ENCODE data around the gene FAM170A.

Gene FAM170A, protein sequence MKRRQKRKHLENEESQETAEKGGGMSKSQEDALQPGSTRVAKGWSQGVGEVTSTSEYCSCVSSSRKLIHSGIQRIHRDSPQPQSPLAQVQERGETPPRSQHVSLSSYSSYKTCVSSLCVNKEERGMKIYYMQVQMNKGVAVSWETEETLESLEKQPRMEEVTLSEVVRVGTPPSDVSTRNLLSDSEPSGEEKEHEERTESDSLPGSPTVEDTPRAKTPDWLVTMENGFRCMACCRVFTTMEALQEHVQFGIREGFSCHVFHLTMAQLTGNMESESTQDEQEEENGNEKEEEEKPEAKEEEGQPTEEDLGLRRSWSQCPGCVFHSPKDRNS

GRCh38 chr5:119629339-119629738, at the start of gene FAM170A:
Gene FAM170A, plus strand, starts transcription at chr5:119629558. Its CDS starts 211 bp downstream, at chr5:119629769.
- no peak for DNase-seq

DNA sequence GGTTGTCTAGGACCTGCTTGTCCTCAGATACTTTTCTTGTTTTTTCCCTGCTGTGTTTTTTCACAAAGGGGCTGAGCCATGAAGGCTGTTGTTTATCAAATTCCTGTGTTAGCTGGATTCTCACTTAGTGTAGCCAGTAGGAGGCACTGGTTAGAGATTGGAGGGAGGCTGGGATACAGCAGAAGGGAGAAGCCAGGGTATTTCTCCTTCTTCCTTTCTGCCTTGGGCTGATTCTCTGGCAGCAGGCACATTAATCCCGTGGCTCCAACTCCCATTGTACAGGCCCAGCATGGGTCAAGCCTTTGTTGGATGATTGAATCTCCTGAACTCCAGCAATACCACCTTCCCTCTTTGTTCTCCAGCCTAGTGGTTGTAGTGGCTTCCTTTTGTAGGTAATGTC, 46.4 kb upstream of the FAM170A start:
- DNase-seq, result no peak

DNA sequence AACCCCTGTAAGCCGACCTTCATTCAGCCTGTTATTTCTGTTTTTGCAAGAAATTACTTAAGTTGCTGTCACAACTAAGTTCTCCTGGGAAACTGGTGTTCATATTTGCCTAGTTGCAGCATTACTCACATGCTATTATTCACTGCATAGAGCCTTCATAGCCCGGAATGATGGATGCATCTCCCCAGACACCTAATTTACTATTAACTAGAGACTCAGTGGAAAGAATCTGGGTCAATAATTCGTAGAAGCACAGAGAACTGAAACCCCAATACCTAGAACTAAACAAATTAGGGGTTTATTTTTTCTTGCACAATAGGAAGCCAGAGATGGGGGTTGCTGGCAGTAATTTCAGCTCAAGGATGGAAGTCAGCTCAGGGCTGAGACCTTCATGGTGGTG, 45.7 kb upstream of the FAM170A start:
- DNase-seq, result no peak

GRCh38 chr5:119596046-119596445, 33.3 kb upstream of the FAM170A start:
- no peak for DNase-seq

DNA sequence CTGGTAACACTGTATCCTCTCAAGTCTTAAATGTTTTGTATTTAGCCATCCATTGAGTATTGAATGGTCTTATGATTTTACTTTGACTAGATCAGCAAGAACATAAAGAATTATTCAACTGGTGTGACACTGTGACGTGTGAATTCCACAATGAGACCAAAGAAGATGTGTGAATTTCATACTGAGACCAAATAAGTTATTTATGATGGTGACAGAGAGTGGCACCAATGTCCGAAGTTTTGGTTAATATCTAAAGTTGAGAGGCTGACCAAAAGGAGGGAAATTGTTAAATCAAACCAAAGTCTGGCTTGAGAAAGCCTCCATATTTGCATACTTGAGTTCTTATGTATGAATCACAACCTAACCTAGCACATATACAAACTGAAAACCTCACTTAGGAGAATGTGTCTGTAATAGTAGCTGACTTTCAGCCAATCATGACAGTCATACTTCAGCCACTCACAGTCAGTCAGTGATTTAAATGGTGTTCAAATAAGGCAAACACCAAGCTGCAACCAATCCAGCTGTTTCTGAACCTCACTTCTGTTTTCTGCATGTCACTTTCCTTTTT, 31.5 kb upstream of the FAM170A start:
- no peak for DNase-seq

DNA sequence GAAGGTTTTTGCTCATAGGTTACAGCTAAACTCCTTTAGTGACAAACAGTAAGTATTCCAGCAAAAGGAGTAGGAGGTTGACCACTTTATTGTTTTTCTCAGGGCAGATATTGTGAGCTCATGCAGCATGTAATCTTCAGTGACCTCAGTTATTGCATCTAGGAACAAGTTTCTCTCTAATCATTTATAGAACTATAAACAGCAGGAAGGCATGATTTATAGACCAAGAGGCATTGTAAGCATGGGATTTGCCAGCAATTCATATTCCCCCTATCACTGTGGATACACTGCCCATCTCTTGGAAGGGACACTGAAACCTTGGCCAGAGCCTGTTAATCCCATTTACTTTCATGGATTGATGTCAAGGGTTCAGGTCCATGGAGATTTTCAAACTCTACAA, 15.4 kb upstream of the FAM170A start:
- no peak for DNase-seq

DNA sequence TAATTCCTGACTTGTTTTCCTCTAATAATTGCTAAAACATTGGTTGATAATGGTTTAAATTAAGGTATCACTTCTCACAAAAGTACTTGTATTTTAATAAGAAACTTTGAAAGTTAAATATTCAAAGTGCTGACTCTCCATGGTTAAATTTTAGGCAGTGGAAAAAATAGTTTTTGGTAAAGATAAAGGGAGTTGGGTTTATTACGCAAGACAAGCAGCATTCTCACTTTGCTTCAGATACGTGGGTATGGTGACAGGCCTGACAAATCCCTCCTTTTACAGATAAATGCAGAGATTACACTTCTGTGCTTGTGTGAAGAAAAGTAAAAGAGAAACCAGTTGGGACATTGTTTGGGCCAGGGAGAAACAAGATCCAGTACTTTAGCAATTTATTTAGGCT, 14.5 kb upstream of the FAM170A start:
- no peak for DNase-seq

GRCh38 chr5:119626086-119626485, 3.3 kb upstream of the FAM170A start:
- no peak for DNase-seq

GRCh38 chr5:119630752-119631440, 1.5 kb downstream of the FAM170A start:
- no peak for DNase-seq

DNA sequence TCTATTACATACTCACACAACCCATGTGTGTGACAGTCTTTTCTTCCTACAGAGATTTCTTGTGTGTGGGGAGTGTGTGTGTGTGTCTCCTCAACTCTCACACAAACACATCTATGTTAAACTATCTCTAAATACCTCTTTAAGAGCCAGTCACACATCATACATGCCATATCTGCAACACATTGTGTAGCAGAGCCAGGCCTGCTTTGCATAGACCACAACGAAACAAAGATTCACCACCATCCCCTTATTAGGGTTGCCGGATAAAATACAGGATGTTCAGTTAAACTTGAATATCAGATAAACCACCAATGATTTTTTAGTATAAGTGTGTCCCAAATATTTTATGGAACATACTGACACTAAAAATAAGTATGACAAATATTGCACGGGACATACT, 2.3 kb downstream of the FAM170A start:
- no peak for DNase-seq

- DNase-seq, result no peak
These were observed 22.1 kb downstream of the FAM170A start for GRCh38 chr5:119651486-119651885.

DNA sequence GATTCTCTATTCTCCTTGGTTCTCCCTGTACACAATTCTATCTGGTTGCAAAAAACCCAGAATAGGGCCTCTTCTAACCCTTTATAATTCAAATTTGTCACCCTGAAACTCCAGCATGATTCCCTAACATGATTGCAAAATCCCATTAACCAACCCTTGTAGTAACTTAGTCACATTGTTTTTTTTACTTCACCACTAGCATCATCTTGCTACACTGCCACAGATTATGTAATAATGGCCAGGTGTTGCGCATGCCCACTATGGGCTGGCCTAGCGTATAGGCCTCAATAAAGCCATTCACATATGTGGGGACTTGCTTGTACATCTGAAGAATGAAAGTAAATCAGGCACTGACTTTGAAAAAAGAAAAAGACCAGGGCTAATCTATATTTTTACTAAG, 25.7 kb downstream of the FAM170A start:
- DNase-seq, result no peak

- no peak for DNase-seq
These were observed 26.7 kb downstream of the FAM170A start for GRCh38 chr5:119656023-119656422.

GRCh38 chr5:119666542-119666941, 37.2 kb downstream of the FAM170A start:
- DNase-seq, result no peak

DNA sequence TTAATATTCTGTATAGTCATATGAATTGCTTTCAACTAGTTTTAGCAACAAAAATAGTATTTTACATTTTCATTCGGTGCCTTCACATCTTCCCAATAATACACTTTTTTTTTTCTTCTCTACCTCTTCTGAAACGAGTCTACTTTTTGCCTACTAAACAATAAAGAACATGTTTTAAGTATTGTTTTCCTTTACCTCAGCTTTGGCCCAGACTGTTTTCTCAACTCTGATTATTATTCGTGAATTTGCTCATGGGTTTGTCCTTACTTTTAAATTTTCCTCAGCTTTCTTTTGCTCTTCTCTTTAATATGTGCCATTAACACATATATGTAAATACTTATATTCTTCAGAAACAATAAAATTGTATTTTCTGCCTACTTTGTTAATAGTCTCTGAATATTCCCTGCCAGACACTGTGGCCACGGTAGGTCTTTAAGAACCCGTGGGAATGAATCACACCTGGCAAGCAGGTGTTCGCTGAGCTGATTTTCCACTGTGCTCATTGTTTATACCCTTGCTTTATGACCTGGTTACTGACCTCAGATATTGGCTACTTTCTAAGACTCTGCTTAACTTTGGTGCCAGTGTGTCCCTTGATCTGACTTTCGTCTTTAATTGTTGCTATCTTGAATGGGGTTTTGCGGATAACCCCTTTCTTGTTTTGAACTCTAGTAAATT, 49.1 kb downstream of the FAM170A start:
- no peak for DNase-seq

DNA sequence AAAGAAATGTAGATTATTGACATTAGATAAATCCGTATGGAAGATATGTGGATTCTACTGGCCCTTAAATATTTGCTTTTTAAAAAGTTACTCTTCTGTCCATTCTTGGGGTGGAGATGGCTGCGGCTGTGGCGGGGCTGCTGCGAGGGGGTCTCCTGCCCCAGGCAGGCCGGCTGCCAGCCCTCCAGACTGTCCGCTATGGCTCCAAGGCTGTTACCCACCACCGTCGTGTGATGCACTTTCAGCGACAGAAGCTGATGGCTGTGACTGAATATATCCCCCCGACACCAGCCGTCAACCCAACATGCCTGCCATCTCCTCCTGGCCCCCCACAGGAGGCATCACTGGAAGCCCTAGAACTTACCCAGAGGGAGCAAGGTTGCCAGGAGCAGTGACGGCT, 50.7 kb downstream of the FAM170A start:
- no peak for DNase-seq

- no peak for DNase-seq
These were observed 52.4 kb downstream of the FAM170A start for GRCh38 chr5:119681734-119682133.

DNA sequence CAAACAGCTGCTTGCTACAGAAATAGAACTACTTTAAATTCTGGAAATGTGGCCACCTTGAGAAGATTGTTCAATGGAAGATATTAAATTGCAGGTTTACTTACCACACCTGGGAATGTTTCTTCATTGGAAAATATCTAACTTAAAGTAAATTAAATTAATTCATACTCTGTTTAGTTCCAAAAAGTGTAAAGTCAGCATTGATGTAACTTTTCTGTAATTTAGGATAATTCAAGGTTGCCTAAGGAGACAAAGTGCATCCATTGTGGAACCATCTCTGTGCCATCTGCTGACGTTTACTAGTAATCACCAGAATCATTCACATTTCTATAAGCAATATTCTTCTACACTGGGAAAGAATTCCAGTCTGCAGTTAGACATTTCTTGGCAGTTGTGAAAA, 53.0 kb downstream of the FAM170A start:
- no peak for DNase-seq

All from activated CD4-positive, alpha-beta T cell treated with anti-CD3 and anti-CD28 coated beads, Interleukin-10, Interleukin-2, amounts not matched to agents 100 ng/mL and 50 ng/mL, durations not matched to agents 16 hours and 8 hours (primary cell).